Ascending aorta (tissue), 2 donors: ENCODE data around the gene HMGCLL1. TPM values are rescaled to one million over a fixed set of nuclear protein-coding genes. Genes with fewer than 3 reads are reported as not detected.

ENCODE experiments used
- DNase-seq, 2 donors: peaks; one replicate each; pipeline ENCODE4 v3.0.0-alpha.2; 2019; ENCODE audit warnings: low spot score in 2 of 2
- H3K27ac ChIP-seq, 2 donors: fragments of 200-600 bp; sonication (generic); one replicate each; pipeline ENCODE4 v1.5.1; 2016 to 2017; ENCODE audit warnings: mild to moderate bottlenecking in 1 of 2
- H3K27me3 ChIP-seq: fragments of 200-600 bp; sonication (generic); one replicate; pipeline ENCODE4 v1.5.1; 2017
- H3K36me3 ChIP-seq, 2 donors: fragments of 200-600 bp; sonication (generic); one replicate each; pipeline ENCODE4 v1.5.1; 2016
- H3K4me1 ChIP-seq, 2 donors: fragments of 200-600 bp; sonication (generic); one replicate each; pipeline ENCODE4 v1.5.1; 2016 to 2017; ENCODE audit warnings: mild to moderate bottlenecking in 1 of 2
- H3K4me3 ChIP-seq, 2 donors: fragments of 200-600 bp; sonication (generic); one replicate each; pipeline ENCODE4 v1.5.1; 2016 to 2017; ENCODE audit warnings: mild to moderate bottlenecking in 1 of 2
- H3K9me3 ChIP-seq, 2 donors: fragments of 200-600 bp; sonication (generic); one replicate each; pipeline ENCODE4 v1.5.1; 2016
- intact Hi-C: fragments of 100-400 bp; cut with DNase I; formaldehyde crosslinking; loops from one replicate; pipeline ENCODE4 v1.15.1; 2023
- total RNA-seq: library from RNA; depleted of rRNA; stranded (reverse); fragments of >200 nt; gene quantifications from one replicate; pipeline ENCODE4 v1.1.0, GENCODE V29; 2016
- TF ChIP-seq, protein P1 (sequence below), 3 experiments: fragments of 200-600 bp in 2 of 3; fragments of 450-650 bp in 1 of 3; sonication (generic) in 2 of 3; IDR thresholded peaks; one replicate each; pipeline ENCODE4 v1.5.1; 2016 to 2019; ENCODE audit warnings: antibody characterized with exemption in 3 of 3, mild to moderate bottlenecking in 1 of 3, moderate library complexity in 1 of 3

The HMGCLL1 gene
- total RNA-seq, 1 donor from 2014 or later: 0.21 TPM

DNA sequence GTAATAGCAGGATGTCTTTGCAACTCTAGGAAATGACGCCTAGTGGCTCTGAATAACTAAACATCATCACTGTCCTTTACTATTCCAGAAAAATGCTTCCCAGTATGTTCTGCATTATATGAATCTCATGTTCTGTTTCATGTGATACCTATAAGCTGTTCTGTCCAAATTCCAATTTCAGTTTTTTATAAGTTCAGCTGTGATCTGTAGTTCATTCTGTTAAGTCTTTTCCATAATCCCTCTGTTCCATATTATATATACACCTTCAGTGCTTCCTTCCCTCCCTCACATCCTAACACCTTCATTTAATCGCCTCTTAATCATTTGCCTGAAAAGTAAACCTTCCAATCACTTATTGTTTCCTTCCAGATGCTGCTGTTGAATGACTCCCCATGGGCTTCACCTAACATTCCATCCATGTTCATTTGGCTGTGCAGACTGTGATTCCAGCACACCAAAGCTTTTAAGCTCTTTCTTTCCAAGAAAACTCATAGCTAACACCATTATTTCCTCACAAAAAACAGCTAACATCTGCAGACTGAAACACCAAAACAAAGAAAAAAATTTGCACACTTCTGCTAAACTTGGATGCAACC is 18.6 kb downstream of the HMGCLL1 start:
- Histone ChIP-seq H3K4me3 (no peak overlapping the region), H3K27me3 (no peaks in the 10 kb centered on the region), H3K4me1 (no peaks in the 10 kb centered on the region), H3K9me3 (no peaks in the 10 kb centered on the region), H3K27ac (no peak overlapping the region), H3K36me3 (no peaks in the 10 kb centered on the region)
- intact Hi-C loops: no loop called here
- no peak for DNase-seq
- TF ChIP-seq, protein P1, sequence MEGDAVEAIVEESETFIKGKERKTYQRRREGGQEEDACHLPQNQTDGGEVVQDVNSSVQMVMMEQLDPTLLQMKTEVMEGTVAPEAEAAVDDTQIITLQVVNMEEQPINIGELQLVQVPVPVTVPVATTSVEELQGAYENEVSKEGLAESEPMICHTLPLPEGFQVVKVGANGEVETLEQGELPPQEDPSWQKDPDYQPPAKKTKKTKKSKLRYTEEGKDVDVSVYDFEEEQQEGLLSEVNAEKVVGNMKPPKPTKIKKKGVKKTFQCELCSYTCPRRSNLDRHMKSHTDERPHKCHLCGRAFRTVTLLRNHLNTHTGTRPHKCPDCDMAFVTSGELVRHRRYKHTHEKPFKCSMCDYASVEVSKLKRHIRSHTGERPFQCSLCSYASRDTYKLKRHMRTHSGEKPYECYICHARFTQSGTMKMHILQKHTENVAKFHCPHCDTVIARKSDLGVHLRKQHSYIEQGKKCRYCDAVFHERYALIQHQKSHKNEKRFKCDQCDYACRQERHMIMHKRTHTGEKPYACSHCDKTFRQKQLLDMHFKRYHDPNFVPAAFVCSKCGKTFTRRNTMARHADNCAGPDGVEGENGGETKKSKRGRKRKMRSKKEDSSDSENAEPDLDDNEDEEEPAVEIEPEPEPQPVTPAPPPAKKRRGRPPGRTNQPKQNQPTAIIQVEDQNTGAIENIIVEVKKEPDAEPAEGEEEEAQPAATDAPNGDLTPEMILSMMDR (IDR thresholded peaks at IDR 0.05): no peak

GRCh38 chr6:55557146-55557545 is 21.8 kb downstream of the HMGCLL1 start:
- H3K27me3 ChIP-seq: no peaks in the 10 kb centered on the region
- no peaks in the 10 kb centered on the region for H3K36me3 ChIP-seq
- H3K27ac ChIP-seq: no peak overlapping the region
- H3K4me1 ChIP-seq: no peaks in the 10 kb centered on the region
- TF ChIP-seq, protein P1 (IDR thresholded peaks at IDR 0.05): no peak
- DNase-seq: no peak
- no peaks in the 10 kb centered on the region for H3K9me3 ChIP-seq
- no peak overlapping the region for H3K4me3 ChIP-seq
- intact Hi-C loops: no loop called here

- Histone ChIP-seq H3K4me3 (no peak overlapping the region), H3K4me1 (no peaks in the 10 kb centered on the region), H3K9me3 (no peaks in the 10 kb centered on the region), H3K27me3 (no peaks in the 10 kb centered on the region), H3K36me3 (no peaks in the 10 kb centered on the region), H3K27ac (no peak overlapping the region)
- intact Hi-C loops: no loop called here
- TF ChIP-seq, protein P1 (IDR thresholded peaks at IDR 0.05): no peak
- no peak for DNase-seq
Observed at GRCh38 chr6:55545791-55546190, 33.2 kb downstream of the HMGCLL1 start.

GRCh38 chr6:55543633-55544309 is 35.2 kb downstream of the HMGCLL1 start:
- no peaks in the 10 kb centered on the region for H3K36me3 ChIP-seq
- no peaks in the 10 kb centered on the region for H3K4me1 ChIP-seq
- intact Hi-C loops: no loop called here
- no peak overlapping the region for H3K4me3 ChIP-seq
- no peak for DNase-seq
- no peak overlapping the region for H3K27ac ChIP-seq
- no peaks in the 10 kb centered on the region for H3K9me3 ChIP-seq
- TF ChIP-seq, protein P1 (IDR thresholded peaks at IDR 0.05): no peak
- no peaks in the 10 kb centered on the region for H3K27me3 ChIP-seq

- TF ChIP-seq, protein P1 (IDR thresholded peaks at IDR 0.05): no peak
- Histone ChIP-seq H3K36me3 (no peaks in the 10 kb centered on the region), H3K4me3 (no peak overlapping the region), H3K27ac (no peak overlapping the region), H3K27me3 (no peaks in the 10 kb centered on the region), H3K9me3 (no peaks in the 10 kb centered on the region), H3K4me1 (no peaks in the 10 kb centered on the region)
- intact Hi-C loops: no loop called here
- DNase-seq: no peak
Observed at GRCh38 chr6:55541024-55541423, 38.0 kb downstream of the HMGCLL1 start.
